Pulmonary artery endothelial cell (primary cell): Measurements from ENCODE around the gene SP6. TPM values are rescaled to one million over a fixed set of nuclear protein-coding genes. Genes with fewer than 3 reads are reported as not detected.
A peak's percentile ranks its signal among the peaks of the same experiment; 100 is the strongest.

Source experiments
- DNase-seq: peaks from one replicate; pipeline ENCODE4 v3.0.0-alpha.2; 2011; ENCODE audit warnings: low read depth, low spot score
- total RNA-seq: library from RNA; depleted of rRNA; stranded (reverse); fragments of >200 nt; gene quantifications from 2 replicates; pipeline ENCODE4 v1.2.3, GENCODE V29; 2014

Gene SP6
- total RNA-seq, 1 donor from 2014 or later, result 1.3 TPM

DNA sequence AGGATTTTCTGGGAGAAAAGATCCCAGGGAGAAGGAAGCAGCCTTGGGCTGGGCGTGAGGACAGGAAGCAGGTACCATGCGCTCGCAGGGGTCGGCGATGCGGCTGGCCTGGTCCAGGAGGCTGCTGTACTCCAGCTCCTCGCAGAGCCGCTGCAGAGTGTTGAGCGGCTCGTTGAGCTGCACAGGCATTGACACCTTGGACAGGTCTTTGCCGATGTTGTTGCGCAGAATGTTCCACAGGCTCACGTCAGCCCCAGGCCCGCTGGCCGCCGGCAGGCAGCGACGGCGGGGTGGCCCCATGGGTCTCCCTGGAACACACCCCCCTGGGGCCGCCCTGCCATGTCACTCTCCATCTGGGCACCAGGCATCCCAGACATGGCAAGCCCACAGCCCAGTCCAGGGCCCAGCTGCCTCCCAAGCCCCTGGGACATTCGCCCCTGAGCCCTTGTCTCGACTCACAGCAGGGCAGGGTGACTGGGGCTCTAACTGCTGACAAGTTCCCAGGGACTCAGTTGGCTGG is 37.4 kb downstream of the SP6 start:
- DNase-seq, result no peak

DNA sequence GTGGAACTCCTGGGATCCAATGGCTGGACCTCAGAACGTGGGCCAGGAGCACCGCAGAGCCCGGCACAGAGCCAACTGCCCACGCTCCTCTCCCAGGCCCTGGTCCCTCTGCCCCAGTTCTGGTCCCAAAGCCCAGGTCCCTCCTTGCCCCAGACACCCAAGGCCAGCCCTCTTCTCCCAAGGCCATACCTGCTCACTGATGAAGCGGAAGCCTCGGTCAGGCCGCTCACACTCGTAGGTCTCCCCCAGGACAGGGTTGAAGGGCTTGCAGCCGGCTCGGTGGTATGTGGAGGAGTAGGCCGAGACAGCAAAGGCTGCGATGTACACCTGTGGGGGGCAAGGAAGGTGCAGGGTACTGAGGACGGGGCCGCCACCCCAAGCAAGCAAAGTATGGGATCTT is 37.9 kb downstream of the SP6 start:
- DNase-seq, result no peak

DNA sequence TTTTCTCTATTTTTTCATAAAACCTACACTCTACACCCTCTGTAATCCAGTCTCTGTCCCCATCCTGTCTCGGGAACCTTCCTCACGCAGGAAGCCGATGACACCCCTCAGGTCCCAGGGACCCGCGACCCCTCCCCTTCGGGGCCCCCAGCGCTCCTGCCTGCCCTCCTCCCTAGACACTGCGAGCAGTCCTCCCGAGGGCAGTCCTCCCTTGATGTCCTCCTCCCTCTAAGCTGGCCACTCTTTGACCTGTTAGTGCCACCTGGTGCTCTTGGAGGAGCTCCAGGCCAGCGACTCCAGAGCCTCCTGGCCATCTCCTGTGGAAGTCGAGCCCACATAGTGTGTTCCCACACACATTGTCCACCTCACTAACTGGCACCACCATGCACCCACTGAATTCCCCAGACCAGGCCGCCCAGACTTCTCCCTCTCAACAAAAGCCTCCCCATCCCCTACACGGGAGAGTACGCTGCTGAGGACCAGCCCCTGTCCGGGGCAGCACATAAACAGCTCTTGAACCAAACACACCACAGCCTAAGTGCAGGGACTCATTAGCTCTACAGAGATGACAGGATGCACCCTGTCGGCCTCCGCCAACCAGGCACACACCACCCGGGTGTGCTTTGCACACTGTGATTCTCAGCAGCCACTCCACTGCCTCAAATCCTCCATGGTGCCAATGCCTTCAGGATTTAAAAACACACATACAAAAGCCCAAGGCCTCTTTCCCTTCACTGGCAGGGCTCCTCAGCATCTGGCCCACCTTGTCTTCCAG is 38.6 kb downstream of the SP6 start:
- no peak for DNase-seq

DNA sequence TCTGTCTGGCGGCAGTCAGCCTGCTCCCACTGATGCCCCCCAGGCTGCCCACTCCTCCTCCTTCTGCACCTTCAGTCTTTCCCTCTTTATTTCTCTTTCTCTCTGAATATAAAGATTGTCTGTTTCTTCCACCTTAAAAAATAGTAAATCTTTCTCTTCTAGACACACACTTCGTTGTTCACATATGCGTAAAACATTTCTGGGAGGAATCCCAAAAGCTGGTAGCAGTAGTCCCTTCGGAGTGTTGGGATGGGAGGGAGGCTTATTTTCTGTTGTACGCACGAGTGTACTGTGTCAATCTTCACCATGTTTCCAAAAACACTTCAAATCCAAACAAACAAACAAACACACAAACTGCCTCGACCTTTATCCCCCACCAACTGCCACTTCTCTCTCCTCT is 39.3 kb downstream of the SP6 start:
- DNase-seq, result no peak

DNA sequence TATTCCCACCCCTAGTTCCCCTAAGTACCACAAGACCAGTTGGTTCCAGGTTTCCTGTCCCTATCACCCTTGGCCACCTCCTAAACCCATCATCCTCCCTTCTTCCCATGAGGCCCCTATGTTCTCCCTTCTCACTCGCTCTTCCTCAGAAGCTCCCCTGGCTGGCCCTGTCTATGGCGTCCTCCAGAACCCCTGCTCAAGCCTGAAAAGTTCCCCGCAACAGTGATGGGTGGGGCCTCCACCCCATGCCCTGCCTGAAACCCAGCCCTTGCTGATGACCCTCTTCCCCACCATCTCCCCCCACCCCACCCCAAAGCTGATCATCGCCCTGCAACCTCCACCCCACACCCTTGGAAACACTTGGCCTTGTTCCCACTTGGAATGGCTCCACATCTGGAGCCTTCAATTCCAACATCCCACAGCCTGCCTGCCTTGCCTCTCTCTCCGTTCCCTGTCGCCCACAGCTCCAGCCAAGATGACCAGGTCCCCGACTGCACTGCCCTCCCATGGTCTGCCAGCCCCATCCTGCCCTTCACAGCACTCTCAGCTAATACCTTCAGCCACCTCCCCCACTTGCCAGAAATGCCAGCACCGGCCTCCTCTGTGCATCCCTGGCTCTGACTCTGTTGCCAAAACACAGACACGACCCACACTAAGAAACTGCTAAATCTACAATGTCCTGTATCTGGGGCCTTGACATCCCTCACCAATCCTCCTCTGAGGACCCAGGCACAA is 39.9 kb downstream of the SP6 start:
- DNase-seq, result no peak

DNA sequence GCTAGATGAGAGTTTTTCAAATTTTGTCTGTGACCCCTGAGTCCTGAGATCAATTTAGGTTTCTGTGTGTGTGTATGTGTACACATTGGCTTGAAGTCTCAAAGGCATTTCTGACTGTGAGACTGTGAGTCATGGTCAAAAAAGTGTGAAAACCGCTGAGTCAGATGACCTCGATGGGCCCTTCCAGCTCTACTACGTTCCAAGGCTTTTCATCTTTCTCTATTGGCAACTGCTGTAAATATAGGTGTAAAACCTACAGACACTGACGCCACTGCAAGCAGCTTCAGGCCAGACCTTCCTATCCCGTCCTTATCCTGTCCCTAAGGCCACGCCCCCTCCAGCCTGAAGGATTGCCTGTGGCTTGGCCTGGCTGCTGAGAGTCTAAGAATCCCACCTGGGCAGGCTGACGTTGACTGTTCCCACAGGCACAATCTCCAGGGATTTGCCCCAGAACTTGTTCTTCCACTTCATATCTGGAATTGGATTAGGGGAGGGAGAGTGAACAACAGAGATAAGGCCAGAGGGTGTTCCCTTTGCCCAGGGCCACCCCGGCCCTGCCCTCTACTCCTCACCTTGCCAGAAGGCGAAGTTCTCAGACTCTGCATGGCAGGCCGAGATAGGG is 40.7 kb downstream of the SP6 start:
- peak; percentile 44 for DNase-seq

DNA sequence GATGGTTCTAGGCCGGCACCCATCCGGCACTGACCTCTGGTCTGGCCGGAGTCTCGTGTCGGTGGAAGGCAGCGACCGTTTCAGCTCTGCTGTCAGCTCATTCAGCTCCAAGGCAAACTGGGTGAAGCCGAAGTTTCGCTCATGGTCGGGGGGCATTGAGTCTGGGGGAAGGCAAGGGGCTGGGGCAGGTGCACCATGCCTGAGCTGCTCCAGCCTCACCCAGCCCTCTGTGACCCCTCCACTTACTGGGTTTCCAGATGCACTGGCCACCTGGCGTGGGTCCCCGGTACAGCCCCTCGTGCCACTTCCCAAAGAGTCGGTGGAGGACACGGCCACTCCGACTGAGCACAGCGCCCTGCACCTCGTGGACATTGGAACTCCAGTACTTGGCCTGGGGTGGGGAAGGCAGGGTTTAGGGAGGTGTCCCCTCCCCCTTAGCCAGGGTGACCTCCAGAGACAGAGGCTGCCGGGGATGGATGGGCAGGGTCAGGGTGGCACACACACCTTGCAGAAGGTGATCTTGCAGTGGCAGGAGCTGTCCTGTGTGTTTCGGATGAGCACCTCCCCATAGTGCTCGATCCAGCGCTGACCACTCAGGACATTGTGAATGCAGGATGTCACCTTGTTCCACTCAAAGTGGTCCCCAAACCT is 42.0 kb downstream of the SP6 start:
- no peak for DNase-seq

DNA sequence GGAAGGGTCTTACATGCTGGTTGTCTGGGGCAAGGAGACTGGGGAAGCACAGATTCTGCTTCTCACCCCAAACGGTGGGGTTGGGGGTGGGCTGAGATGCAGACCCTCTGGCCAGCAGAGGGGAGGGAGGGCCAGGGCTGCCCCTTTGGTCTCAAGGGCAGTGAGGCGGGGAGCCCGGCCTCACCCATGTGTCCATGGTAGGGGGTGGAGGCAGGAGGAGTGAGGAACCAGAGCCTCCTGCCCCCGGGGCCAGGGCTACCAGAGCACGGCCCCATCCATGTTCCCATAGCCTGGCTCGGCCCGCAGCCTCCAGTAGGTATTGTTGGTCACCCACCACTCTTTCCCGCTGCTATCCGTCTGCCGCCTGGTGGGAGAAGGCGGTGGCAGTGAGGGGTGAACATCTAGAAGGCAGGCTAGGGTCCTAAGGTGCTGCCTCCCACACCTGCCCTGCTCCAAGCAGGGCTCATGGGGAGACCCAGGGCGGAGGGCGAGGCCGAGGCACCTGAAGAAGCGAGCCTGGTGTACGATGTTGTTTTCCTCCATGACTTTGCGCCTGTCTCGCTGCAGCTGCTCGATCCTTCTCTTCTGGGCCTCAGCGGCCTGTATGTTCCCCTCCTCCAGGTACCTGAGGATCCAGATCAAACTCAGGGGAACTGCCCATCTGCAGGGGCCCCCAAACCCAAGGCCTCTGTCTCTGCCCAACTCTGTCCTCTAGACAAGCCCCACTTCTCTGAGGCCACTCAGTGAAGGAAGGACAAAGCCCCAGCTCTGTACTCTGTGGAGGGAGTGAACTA is 42.7 kb downstream of the SP6 start:
- DNase-seq, result no peak

DNA sequence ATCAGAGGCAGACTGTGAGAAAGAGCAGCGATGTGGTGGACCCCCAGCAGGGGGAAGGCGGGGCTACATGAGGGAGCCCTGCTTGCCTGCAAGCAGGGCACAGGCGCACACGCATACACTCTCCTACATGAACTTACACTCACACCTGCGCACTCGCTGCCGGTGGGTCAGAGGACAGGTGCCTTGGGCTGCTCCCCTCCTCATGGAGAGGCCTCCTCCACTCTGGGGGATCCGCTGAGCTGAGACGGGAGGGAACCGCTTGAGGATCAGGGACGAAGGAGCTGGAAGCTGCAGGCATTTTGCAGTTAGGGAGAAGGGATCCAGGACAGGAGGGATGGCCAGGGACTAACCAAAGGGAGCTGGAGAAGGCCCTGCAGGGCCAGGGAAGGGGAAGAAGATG is 43.5 kb downstream of the SP6 start:
- no peak for DNase-seq

DNA sequence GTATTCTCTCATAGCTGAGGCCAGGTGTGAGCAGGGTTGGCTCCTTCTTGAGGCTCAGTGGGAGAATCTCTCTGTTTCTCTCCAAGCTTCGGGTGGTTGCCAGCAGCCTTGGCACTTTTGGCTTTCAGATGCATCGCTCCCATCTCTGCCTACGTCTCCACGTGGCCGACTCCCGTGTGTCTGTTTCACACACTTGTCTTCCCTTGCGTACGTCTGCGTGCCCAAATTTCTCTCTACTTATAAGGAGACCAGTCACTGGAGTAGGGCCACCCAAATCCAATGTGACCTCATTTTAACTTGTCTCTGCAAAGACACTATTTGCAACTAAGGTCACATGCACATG is 44.1 kb downstream of the SP6 start:
- DNase-seq, result no peak

DNA sequence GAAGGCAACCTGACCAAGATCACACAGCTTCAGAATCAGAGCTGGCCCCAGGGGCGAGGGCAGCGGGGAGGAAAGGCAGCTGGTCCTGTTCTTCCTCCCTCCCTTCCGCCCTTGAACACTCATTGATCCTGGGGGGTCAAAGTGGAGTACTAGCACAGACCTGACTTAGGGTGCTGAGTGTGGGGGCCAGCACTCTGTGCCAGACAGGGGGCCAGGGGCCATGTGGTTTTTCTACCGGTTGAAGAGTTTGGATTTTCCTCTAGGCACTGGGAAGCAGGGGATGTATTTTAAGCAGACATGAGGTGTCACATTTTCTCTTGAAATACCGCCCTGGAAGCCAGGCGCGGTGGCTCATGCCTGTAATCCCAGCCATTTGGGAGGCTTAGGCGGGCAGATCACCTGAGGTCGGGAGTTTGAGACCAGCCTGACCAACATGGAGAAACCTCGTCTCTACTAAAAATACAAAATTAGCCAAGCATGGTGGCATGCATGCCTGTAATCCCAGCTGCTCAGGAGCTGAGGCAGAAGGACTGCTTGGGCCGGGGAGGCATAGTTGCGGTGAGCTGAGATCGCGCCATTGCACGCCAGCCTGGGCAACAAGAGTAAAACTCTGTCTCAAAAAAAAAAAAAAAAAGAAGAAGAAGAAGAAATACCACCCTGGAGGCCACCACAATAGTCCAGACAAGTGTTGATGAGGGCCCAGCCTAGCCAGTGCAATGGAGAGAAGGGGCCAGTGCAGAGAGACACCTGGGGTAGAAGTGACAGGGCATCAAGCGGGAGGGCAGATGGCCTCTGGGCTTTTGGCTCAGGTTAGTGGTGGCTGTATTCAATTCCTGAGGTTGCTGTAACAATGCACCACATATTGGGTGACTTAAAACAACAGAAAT is 44.7 kb downstream of the SP6 start:
- DNase-seq, result no peak

DNA sequence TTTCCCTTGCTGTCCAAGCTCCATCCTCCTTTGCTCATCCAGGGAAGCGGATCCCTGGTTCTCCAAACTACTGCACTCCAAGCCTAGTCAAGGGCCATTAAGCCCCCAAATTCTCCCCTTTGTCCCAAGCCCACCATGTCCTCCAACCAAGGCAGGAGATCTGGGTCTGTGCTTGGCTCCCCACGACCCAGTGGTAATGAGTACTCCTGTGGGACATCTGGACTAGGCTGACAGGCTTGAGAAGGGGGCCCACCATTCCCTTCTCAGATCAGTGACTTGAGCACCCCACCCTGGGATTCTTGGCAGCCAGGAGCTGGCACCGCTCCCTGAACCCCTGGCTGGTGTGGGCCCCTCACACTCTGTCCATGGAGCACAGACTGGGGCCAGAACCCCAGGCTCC is 46.5 kb downstream of the SP6 start:
- no peak for DNase-seq

DNA sequence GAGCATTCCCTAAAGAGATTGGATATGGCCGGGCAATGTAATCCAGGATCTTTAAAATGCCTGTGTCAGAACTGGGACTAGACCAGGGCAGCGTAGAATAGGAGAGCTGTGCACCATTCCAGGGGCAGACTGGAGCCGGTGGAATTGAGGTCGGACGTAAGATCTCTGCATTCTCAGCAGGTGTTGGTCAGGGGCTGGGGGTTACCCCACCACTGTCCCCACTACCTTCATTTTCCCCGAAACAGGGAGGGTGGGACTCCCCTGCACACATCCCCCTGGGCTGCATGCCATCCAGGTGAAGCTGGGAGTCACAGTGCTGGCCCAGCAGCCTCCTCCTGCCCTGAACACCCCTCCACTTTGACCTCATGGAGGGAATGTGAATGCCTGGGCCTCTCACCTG is 47.2 kb downstream of the SP6 start:
- no peak for DNase-seq

DNA sequence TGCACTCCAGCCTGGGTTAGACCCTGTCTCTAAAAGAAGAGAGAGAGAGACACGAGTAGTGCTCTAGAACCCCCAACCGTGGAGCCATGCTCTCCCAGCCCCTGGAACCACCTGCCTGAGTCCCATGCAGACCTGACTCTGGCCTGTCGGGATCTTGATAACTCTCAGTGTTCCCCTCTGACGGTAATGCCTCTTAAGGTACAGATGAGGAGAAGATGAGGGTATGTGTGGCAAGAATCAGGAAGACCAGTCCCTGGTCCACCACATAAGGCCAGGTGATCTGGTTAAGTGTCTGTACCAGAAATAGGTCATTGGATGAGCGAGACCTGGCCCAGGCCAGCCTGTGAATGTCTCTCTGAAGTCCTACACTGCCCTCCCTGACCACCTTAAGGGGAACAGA is 47.8 kb downstream of the SP6 start:
- DNase-seq, result no peak

DNA sequence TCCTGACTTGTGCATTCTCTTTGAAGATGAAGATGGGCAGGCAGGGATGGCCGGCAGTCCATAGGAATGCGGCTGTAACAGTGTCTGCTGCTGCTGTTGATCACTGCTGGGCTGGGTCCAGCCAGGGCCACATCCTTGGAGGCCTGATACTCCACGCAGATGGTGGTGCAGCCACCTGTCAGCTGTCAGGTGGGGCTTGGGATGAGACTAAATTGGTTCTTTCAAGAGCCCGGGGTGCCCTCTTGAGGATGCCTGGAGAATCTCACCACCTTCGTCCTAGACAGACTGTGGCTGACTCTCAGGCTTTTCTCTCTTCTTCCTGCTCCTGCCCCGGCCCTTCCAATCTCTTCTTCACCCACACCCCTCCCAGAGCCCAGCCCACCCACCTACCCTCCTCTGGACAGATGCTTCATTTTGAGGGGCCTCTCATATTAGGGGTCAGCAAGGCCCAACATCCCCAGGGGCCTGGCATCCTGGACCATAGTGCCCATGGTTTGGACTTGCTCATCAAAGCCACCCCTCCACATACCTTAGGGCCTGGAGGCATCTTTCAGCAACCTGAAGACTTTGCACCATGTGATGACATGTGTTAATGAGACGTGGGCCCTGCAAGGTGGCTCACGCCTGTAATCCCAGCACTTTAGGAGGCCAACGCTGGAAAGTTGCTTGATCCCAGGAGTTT is 48.5 kb downstream of the SP6 start:
- DNase-seq, result no peak

DNA sequence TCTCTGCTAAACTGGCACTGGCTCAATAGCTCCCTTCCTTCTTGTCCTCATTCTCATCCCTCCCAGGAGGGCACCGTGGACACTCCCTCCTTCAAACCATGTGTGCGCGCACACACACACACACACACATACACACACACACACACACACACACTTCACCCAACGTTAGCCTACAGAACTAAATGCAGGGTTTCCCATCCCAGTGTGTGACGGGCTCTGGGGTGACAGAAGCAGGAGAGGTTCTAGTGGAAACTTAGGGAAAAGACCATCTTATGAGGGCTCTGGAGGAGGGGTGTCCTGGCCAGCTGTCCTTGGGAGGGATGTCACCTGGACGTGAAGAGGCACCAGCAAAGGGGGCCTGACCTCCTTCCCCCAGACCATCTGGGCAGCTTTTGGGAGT is 49.1 kb downstream of the SP6 start:
- no peak for DNase-seq

DNA sequence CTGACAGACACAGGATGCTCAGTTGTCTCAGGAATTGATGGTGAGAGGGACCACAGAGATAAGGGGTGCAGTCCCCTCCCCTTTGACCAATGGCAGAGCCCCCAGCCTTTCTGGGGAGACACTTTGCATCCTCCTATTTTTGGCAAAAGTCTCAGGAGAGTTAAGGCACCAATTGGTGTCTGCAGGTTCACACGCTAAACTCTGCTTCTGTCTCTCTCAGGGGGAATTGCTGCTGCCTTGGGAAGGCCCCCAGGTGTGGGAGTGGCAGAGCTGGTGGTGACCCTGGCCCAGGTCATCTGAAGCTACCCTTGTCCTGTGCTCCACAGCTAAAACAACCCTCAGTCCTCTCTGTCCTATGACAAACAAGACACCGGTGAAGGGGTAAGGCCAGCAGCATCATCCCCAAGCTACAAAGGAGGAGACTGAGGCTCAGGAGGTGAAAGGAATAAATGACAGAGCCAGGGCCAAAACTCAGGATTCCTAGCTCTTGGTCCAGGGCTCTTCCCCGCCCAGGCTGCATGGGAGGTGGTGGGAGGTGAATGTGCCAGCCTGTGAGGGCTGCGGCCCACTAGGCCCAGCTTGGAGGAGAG is 49.7 kb downstream of the SP6 start:
- DNase-seq, result no peak

DNA sequence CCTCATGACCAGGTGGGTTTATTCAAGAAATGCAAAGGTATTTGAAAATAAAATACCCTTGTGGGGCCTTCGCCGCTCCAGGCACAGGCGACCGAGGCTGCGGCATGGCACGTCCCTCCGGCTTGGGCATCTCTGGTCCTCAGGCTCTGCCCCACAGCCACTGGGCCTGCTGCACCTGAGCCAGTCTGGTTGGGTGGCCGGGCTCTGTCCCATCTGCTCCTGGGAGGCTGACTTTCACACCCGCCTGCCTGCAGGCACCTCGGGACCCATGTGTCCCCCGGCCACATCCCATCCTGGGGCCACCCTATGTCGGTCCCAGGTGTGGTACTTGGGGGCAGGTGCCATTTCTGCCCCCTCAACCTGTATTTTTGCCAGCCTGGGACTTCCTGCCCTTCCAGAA is 50.3 kb downstream of the SP6 start:
- DNase-seq, result no peak

DNA sequence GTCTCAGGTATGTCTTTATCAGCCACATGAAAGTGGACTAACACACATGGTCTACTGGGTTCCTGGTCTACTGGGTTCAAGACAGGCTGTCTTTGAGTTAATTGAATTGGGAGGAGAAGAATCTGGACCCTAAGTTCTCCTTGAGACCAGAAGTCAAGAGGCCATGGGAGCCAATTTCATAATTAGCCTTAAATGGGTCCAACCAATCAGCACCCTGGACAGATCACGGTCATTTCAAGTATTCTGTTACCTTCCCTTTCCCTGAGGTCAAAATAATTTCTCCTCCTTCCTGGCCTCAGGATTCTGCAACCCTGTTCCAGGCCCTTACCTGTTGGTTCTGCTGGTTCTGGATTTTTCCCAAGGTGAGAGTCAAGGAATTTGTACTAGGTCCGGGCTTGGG is 53.2 kb downstream of the SP6 start:
- no peak for DNase-seq
